Fibroblast of the aortic adventitia (primary cell): ENCODE measurements around the gene KCNAB1. TPM values are rescaled to one million over a fixed set of nuclear protein-coding genes. Genes with fewer than 3 reads are reported as not detected.
"Not testable (repeated sequence)": the region's sequence is repeated elsewhere in the genome, so short reads cannot be mapped to it uniquely, and the experiment has no call there.

ENCODE experiments used
- DNase-seq: peaks from one replicate; pipeline ENCODE4 v3.0.0-alpha.2; 2010; ENCODE audit warnings: low read depth
- H3K4me3 ChIP-seq: 2 replicates; pipeline ENCODE4 v1.5.1; 2011; ENCODE audit warnings: low read depth, mild to moderate bottlenecking, control low read depth, low read length, moderate library complexity
- total RNA-seq: library from RNA; depleted of rRNA; stranded (reverse); fragments of >200 nt; gene quantifications from 2 replicates; pipeline ENCODE4 v1.2.3, GENCODE V29; 2012; ENCODE audit warnings: low replicate concordance
- TF ChIP-seq, protein P1 (sequence below): IDR thresholded peaks from 2 replicates; pipeline ENCODE4 v1.5.1; 2011; ENCODE audit warnings: mild to moderate bottlenecking, low read length, control low read depth, inconsistent platforms; ENCODE audit not compliant: insufficient read depth

Gene KCNAB1
- total RNA-seq, 1 donor = 3.3 TPM

DNA sequence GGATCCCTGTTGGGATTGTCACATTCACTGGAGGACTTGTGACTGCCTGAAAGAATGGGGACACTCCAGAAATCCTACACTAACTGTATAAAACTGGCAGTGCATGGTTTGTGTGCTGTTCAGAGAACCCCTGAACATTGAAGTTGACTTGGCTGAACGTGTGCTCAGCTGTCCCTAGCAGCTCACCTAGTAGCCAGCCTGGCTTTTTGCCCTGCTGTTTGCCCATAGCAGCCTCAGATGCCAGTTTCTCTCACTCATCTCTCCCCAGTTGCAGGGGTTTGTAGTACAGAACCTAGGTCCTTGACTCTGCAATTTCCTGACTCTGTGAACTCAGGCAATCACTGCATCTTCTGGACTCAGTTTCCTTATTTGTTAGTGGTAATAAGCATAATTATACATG is 63.0 kb downstream of the KCNAB1 start:
- DNase-seq = no peak
- TF ChIP-seq, protein P1, sequence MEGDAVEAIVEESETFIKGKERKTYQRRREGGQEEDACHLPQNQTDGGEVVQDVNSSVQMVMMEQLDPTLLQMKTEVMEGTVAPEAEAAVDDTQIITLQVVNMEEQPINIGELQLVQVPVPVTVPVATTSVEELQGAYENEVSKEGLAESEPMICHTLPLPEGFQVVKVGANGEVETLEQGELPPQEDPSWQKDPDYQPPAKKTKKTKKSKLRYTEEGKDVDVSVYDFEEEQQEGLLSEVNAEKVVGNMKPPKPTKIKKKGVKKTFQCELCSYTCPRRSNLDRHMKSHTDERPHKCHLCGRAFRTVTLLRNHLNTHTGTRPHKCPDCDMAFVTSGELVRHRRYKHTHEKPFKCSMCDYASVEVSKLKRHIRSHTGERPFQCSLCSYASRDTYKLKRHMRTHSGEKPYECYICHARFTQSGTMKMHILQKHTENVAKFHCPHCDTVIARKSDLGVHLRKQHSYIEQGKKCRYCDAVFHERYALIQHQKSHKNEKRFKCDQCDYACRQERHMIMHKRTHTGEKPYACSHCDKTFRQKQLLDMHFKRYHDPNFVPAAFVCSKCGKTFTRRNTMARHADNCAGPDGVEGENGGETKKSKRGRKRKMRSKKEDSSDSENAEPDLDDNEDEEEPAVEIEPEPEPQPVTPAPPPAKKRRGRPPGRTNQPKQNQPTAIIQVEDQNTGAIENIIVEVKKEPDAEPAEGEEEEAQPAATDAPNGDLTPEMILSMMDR = no peak
- no peak overlapping the region for H3K4me3 ChIP-seq

DNA sequence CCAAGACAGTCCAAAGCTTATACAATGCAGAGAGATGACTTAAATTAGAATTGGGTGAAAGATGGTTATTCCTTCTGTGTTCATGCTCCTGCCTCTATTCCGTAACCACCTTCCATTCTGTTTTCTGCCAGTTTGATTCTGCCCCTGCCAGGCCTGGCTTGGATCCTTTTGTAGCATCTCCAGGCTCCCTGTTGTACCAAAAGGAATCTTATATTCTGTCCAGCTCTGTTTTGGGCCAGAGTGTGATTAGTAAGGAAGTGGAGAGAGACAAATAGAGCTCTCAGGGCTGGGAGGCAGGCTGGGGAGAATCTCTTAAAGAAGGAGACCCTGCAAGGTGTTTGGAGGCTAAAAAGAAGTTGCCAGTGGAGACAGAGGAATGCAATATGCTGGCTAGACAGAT is 63.8 kb downstream of the KCNAB1 start:
- TF ChIP-seq, protein P1 = no peak
- no peak overlapping the region for H3K4me3 ChIP-seq
- DNase-seq = no peak

GRCh38 chr3:156187146-156187769 is 66.9 kb downstream of the KCNAB1 start:
- TF ChIP-seq, protein P1 = no peak
- peak; percentile 73 for DNase-seq
- H3K4me3 ChIP-seq = no peak overlapping the region

DNA sequence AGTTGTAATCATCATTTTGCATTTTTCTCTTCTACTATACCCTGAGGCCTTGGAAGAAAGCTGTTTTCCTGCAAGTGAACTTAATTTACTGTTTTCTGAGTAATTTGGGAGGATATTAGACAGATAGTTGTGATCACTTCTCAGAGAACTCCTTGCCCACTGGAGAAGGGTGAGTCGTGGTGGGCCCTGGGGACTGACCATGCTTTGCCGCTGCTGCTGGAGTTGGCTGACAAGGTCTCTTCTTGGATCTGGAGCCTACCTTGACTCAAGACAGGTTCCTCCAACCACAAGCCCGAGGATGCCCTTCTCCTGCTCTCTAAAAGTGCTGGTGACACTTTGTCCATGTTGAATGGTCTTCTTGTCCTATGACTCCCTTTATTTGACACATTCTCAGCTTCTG is 68.4 kb downstream of the KCNAB1 start:
- TF ChIP-seq, protein P1 = no peak
- no peak overlapping the region for H3K4me3 ChIP-seq
- DNase-seq = no peak

DNA sequence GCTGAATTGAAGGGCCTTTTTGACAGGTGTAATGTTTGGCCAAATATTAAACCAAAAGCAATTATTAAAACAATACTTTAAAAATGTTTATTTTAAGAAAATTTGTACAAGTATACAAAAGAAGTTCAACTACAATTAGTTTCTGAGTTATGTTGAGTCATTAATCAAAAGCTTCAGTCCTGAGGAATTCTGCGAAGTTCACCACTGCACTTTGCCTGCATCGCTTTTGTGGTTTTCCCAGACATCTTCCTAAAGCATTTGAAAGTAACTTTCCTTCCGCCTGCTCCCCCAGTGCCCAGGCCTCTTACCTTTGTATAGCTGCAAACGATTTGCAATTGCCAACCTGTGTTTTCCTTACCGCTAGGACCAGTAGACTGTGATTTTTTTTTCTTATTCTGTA is 69.5 kb downstream of the KCNAB1 start:
- DNase-seq = no peak
- TF ChIP-seq, protein P1 = no peak
- no peak overlapping the region for H3K4me3 ChIP-seq

DNA sequence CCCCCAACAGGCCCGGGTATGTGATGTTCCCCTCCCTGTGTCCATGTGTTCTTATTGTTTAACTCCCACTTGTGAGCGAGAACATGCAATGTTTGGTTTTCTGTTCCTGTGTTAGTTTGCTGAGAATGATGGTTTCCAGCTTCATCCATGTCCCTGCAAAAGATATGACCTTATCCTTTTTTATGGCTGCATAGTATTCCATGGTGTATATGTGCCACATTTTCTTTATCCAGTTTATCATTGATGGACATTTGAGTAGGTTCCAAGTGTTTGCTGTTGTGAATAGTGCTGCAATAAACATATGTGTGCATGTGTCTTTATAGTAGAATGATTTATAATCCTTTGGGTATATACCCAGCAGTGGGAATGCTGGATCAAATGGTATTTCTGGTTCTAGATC is 74.6 kb downstream of the KCNAB1 start:
- H3K4me3 ChIP-seq, DNase-seq: not testable (repeated sequence)

GRCh38 chr3:156197152-156197551 is 76.8 kb downstream of the KCNAB1 start:
- H3K4me3 ChIP-seq, DNase-seq: not testable (repeated sequence)
